ENCODE measurements around the gene CPNE8.

Gene CPNE8

GRCh38 chr12:38921025-38921677 lies 15.8 kb upstream of the CPNE8 start:
- Histone ChIP-seq H3K9ac (no peak overlapping the region), H3K4me2 (no peak overlapping the region), H3K36me3 (no peaks in the 10 kb centered on the region), H3K4me1 (no peaks in the 10 kb centered on the region), H3K9me3 (no peaks in the 10 kb centered on the region), H3K27me3 (no peaks in the 10 kb centered on the region), H4K20me1 (no peaks in the 10 kb centered on the region), H3K27ac (no peak overlapping the region), H3K4me3 (no peak overlapping the region)
- no peak for TF ChIP-seq Cebpa-rat (IDR thresholded peaks at IDR 0.05)

- Histone ChIP-seq H3K36me3 (no peaks in the 10 kb centered on the region), H3K27ac (no peak overlapping the region), H3K9ac (no peak overlapping the region), H3K9me3 (no peaks in the 10 kb centered on the region), H3K4me2 (no peak overlapping the region), H4K20me1 (no peaks in the 10 kb centered on the region), H3K27me3 (no peaks in the 10 kb centered on the region), H3K4me1 (no peaks in the 10 kb centered on the region), H3K4me3 (no peak overlapping the region)
- TF ChIP-seq Cebpa-rat (IDR thresholded peaks at IDR 0.05) = no peak
Observed at GRCh38 chr12:38919191-38919590, 13.8 kb upstream of the CPNE8 start.

- Histone ChIP-seq H3K4me2 (no peak overlapping the region), H3K36me3 (no peaks in the 10 kb centered on the region), H3K27ac (no peak overlapping the region), H3K4me3 (no peak overlapping the region), H4K20me1 (no peaks in the 10 kb centered on the region), H3K9me3 (no peaks in the 10 kb centered on the region), H3K9ac (no peak overlapping the region), H3K4me1 (no peaks in the 10 kb centered on the region), H3K27me3 (no peaks in the 10 kb centered on the region)
- TF ChIP-seq Cebpa-rat (IDR thresholded peaks at IDR 0.05) = no peak
Observed at GRCh38 chr12:38915429-38916182, 10.2 kb upstream of the CPNE8 start.

- no peaks in the 10 kb centered on the region for H3K36me3 ChIP-seq
Observed at GRCh38 chr12:38912116-38912515, 6.7 kb upstream of the CPNE8 start.

GRCh38 chr12:38911611-38912010 lies 6.2 kb upstream of the CPNE8 start:
- Histone ChIP-seq H3K9me3 (no peaks in the 10 kb centered on the region), H3K4me2 (no peak overlapping the region), H4K20me1 (no peaks in the 10 kb centered on the region), H3K27ac (no peak overlapping the region), H3K9ac (no peak overlapping the region), H3K36me3 (no peaks in the 10 kb centered on the region), H3K4me1 (no peaks in the 10 kb centered on the region), H3K4me3 (no peak overlapping the region), H3K27me3 (no peaks in the 10 kb centered on the region; the same call in 1 of the 2 replicates)
- no peak for TF ChIP-seq Cebpa-rat (IDR thresholded peaks at IDR 0.05)

More at GRCh38 chr12:38912116-38912515, 6.7 kb upstream of the CPNE8 start:
- Histone ChIP-seq H3K9me3 (no peaks in the 10 kb centered on the region), H3K4me1 (no peaks in the 10 kb centered on the region), H3K9ac (no peak overlapping the region), H3K4me2 (no peak overlapping the region), H3K27me3 (no peaks in the 10 kb centered on the region), H3K4me3 (no peak overlapping the region), H4K20me1 (no peaks in the 10 kb centered on the region), H3K27ac (no peak overlapping the region)
- no peak for TF ChIP-seq Cebpa-rat (IDR thresholded peaks at IDR 0.05)

GRCh38 chr12:38907201-38907923 lies 2.0 kb upstream of the CPNE8 start:
- H3K4me3 ChIP-seq = peak overlapping the region; percentile 71

GRCh38 chr12:38906482-38907200 lies 1.2 kb upstream of the CPNE8 start:
- peak overlapping the region; percentile 73; the same call in 1 of the 2 replicates for H3K9ac ChIP-seq
- no peaks in the 10 kb centered on the region for H4K20me1 ChIP-seq
- peaks cover 6% of the 10 kb centered on the region; the same call in 1 of the 2 replicates for H3K4me1 ChIP-seq
- TF ChIP-seq Cebpa-rat (IDR thresholded peaks at IDR 0.05) = no peak
- peaks cover 17% of the 10 kb centered on the region; the same call in 1 of the 2 replicates for H3K27me3 ChIP-seq
- peaks cover 8% of the 10 kb centered on the region for H3K9me3 ChIP-seq
- no peak overlapping the region for H3K27ac ChIP-seq
- H3K4me3 ChIP-seq = peak overlapping the region; percentile 71
- peak overlapping the region; percentile 67 for H3K4me2 ChIP-seq
- no peaks in the 10 kb centered on the region for H3K36me3 ChIP-seq

More at GRCh38 chr12:38907201-38907923, 2.0 kb upstream of the CPNE8 start:
- Histone ChIP-seq H3K9me3 (peaks cover 8% of the 10 kb centered on the region), H3K27ac (no peak overlapping the region), H3K4me1 (peaks cover 6% of the 10 kb centered on the region; the same call in 1 of the 2 replicates), H3K27me3 (peaks cover 17% of the 10 kb centered on the region; the same call in 1 of the 2 replicates), H3K4me2 (peak overlapping the region; percentile 67), H3K36me3 (no peaks in the 10 kb centered on the region), H4K20me1 (no peaks in the 10 kb centered on the region), H3K9ac (peak overlapping the region; percentile 57; the same call in 1 of the 2 replicates)
- TF ChIP-seq Cebpa-rat (IDR thresholded peaks at IDR 0.05) = no peak

GRCh38 chr12:38904537-38905479 lies 583 bp downstream of the CPNE8 start:
- Histone ChIP-seq H3K4me3 (peak overlapping the region; percentile 71), H3K9me3 (peaks cover 8% of the 10 kb centered on the region), H3K4me2 (peak overlapping the region; percentile 67), H3K27me3 (peaks cover 17% of the 10 kb centered on the region; the same call in 1 of the 2 replicates), H3K27ac (peak overlapping the region; percentile 62; the same call in 1 of the 2 replicates), H3K36me3 (no peaks in the 10 kb centered on the region), H4K20me1 (no peaks in the 10 kb centered on the region), H3K9ac (peak overlapping the region; percentile 73), H3K4me1 (peaks cover 6% of the 10 kb centered on the region; the same call in 1 of the 2 replicates)
- TF ChIP-seq Cebpa-rat (IDR thresholded peaks at IDR 0.05) = no peak
